ENCODE measurements around the gene GINS2.

The GINS2 gene

GRCh38 chr16:85715169-85716021 is 26.6 kb upstream of the GINS2 start:
- DNase-seq: no peak

- no peak for DNase-seq
Measured at GRCh38 chr16:85712801-85713200, 24.0 kb upstream of the GINS2 start.

GRCh38 chr16:85711982-85712587 is 23.3 kb upstream of the GINS2 start:
- no peak for DNase-seq

- DNase-seq: no peak
Measured at GRCh38 chr16:85710732-85711131, 22.0 kb upstream of the GINS2 start.

GRCh38 chr16:85709766-85710585 is 21.2 kb upstream of the GINS2 start:
- no peak for DNase-seq

GRCh38 chr16:85708338-85708737 is 19.6 kb upstream of the GINS2 start:
- DNase-seq: no peak

- no peak for DNase-seq
Measured at GRCh38 chr16:85707528-85708095, 18.9 kb upstream of the GINS2 start.

- no peak for DNase-seq
Measured at GRCh38 chr16:85706449-85707034, 17.8 kb upstream of the GINS2 start.

- DNase-seq: no peak
Measured at GRCh38 chr16:85704900-85705846, 16.4 kb upstream of the GINS2 start.

GRCh38 chr16:85704011-85704410 is 15.3 kb upstream of the GINS2 start:
- no peak for DNase-seq

GRCh38 chr16:85699628-85700027 is 10.9 kb upstream of the GINS2 start:
- peak; percentile 39 for DNase-seq

- DNase-seq: no peak
Measured at GRCh38 chr16:85698935-85699558, 10.3 kb upstream of the GINS2 start.

- DNase-seq: no peak
Measured at GRCh38 chr16:85698459-85698891, 9.7 kb upstream of the GINS2 start.

GRCh38 chr16:85697431-85697830 is 8.7 kb upstream of the GINS2 start:
- no peak for DNase-seq

- DNase-seq: no peak
Measured at GRCh38 chr16:85696781-85697180, 8.0 kb upstream of the GINS2 start.

GRCh38 chr16:85695196-85696128 is 6.7 kb upstream of the GINS2 start:
- DNase-seq: no peak

GRCh38 chr16:85690469-85691064 is 1.8 kb upstream of the GINS2 start:
- peak; percentile 18 for DNase-seq

- DNase-seq: no peak
Measured at GRCh38 chr16:85689950-85690320, 1.2 kb upstream of the GINS2 start.

- no peak for DNase-seq
Measured at GRCh38 chr16:85689285-85689949, 663 bp upstream of the GINS2 start.
